Measurements from ENCODE around the gene JARID2. TPM values are rescaled to one million over a fixed set of nuclear protein-coding genes. Genes with fewer than 3 reads are reported as not detected.

The JARID2 gene
- total RNA-seq, 2 experiments from 2014 or later: 19.0 to 19.5 TPM

- Histone ChIP-seq H3K4me1 (ENCODE audit: insufficient read depth, low read length, poor library complexity, severe bottlenecking) (no peaks in the 10 kb centered on the region), H3K79me2 (ENCODE audit: insufficient read depth, low read depth, low read length) (no peaks in the 10 kb centered on the region), H3K4me2 (ENCODE audit: low read length) (no peak overlapping the region), H3K27ac (ENCODE audit: low read depth, low read length, poor library complexity, severe bottlenecking) (no peak overlapping the region), H4K20me1 (ENCODE audit: insufficient read depth, low read length) (peaks cover 3% of the 10 kb centered on the region; the same call in 1 of the 2 replicates), H3K9me3 (ENCODE audit: low read length) (no peaks in the 10 kb centered on the region), H3K9me2 (ENCODE audit: insufficient read depth, low read length) (no peaks in the 10 kb centered on the region; the same call in 1 of the 2 replicates), H2AFZ (ENCODE audit: low read length) (no peak overlapping the region), H3K36me3 (ENCODE audit: insufficient read depth, low read length) (no peaks in the 10 kb centered on the region), H3K4me3 (ENCODE audit: low read depth, low read length, poor library complexity, severe bottlenecking) (no peak overlapping the region)
- ChIA-PET CTCF (ENCODE audit: unreplicated experiment) (no interaction called here), POLR2A (interaction anchor here (0.7 to 1.2 kb wide), 4 partner anchors 13 to 184 kb away, joined by 3 read pairs; no protein-coding TSS in a partner anchor)
- intact Hi-C loops (cut with micrococcal nuclease; ENCODE audit: unreplicated experiment): no loop called here
- TF ChIP-seq CTCF (conservative IDR thresholded peaks at IDR 0.05; ENCODE audit: low read length) (no peak), EZH2phosphoT487 (IDR thresholded peaks at IDR 0.05; ENCODE audit: borderline replicate concordance, low read depth, low read length) (no peak)
- no peak for DNase-seq (ENCODE audit: low spot score)
- no TSS peak for BruUV-seq (replicated peaks)
These were observed 155.9 kb downstream of the JARID2 start for GRCh38 chr6:15401769-15402250.

- H3K36me3 ChIP-seq (ENCODE audit: insufficient read depth, low read length): no peaks in the 10 kb centered on the region
- H3K4me2 ChIP-seq (ENCODE audit: low read length): no peak overlapping the region
- CTCF ChIA-PET (ENCODE audit: unreplicated experiment): interaction anchor here (0.5 kb wide), 1 partner anchor 119 kb away, joined by 5 read pairs; no protein-coding TSS in a partner anchor
- H3K79me2 ChIP-seq (ENCODE audit: insufficient read depth, low read depth, low read length): no peaks in the 10 kb centered on the region
- H4K20me1 ChIP-seq (ENCODE audit: insufficient read depth, low read length): peaks cover 3% of the 10 kb centered on the region; the same call in 1 of the 2 replicates
- DNase-seq (ENCODE audit: low spot score): no peak
- POLR2A ChIA-PET: interaction anchor here (0.7 to 1.0 kb wide), 2 partner anchors 14 to 118 kb away, joined by 3 read pairs; no protein-coding TSS in a partner anchor
- H3K4me3 ChIP-seq (ENCODE audit: low read depth, low read length, poor library complexity, severe bottlenecking): no peak overlapping the region
- intact Hi-C loops (cut with micrococcal nuclease; ENCODE audit: unreplicated experiment): no loop called here
- no peaks in the 10 kb centered on the region for H3K4me1 ChIP-seq (ENCODE audit: insufficient read depth, low read length, poor library complexity, severe bottlenecking)
- BruUV-seq (replicated peaks): no TSS peak
- H3K9me3 ChIP-seq (ENCODE audit: low read length): no peaks in the 10 kb centered on the region
- no peak for TF ChIP-seq EZH2phosphoT487 (IDR thresholded peaks at IDR 0.05; ENCODE audit: borderline replicate concordance, low read depth, low read length)
- TF ChIP-seq CTCF (conservative IDR thresholded peaks at IDR 0.05; ENCODE audit: low read length): no peak
- H3K9me2 ChIP-seq (ENCODE audit: insufficient read depth, low read length): no peaks in the 10 kb centered on the region; the same call in 1 of the 2 replicates
- H3K27ac ChIP-seq (ENCODE audit: low read depth, low read length, poor library complexity, severe bottlenecking): no peak overlapping the region
- no peak overlapping the region for H2AFZ ChIP-seq (ENCODE audit: low read length)
These were observed 156.7 kb downstream of the JARID2 start for GRCh38 chr6:15402406-15403045.
